GM23338 (cell line): ENCODE measurements around the gene MT4. TPM values are rescaled to one million over a fixed set of nuclear protein-coding genes. Genes with fewer than 3 reads are reported as not detected.

Source experiments
- ATAC-seq: fragments of 200-7000 bp; cut with Tn5 transposase; 3 replicates; pipeline ENCODE4 v1.9.1; 2020
- DNase-seq: peaks from one replicate; pipeline ENCODE4 v3.0.0-alpha.2; 2015; ENCODE audit warnings: low spot score
- H2AFZ ChIP-seq: fragments of 200-600 bp; sonication (generic); 2 replicates; pipeline ENCODE4 v1.8.0; 2016; ENCODE audit warnings: antibody characterized with exemption, mild to moderate bottlenecking, moderate library complexity
- H3F3A ChIP-seq: fragments of 200-600 bp; sonication (generic); replicated peaks from 2 replicates; pipeline ENCODE4 v1.8.0; 2017; ENCODE audit warnings: antibody characterized with exemption, mixed run types, low read depth
- H3K27ac ChIP-seq: fragments of 200-600 bp; sonication (generic); 2 replicates; pipeline ENCODE4 v1.6.1; 2016; ENCODE audit warnings: low read depth
- H3K27me3 ChIP-seq: fragments of 200-600 bp; sonication (generic); 2 replicates; pipeline ENCODE4 v1.8.0; 2016; ENCODE audit warnings: mild to moderate bottlenecking, mixed run types, moderate library complexity; ENCODE audit not compliant: insufficient read depth
- H3K36me3 ChIP-seq: fragments of 200-600 bp; sonication (generic); 2 replicates; pipeline ENCODE4 v1.8.0; 2016; ENCODE audit warnings: mild to moderate bottlenecking; ENCODE audit not compliant: insufficient read depth
- H3K4me1 ChIP-seq: fragments of 200-600 bp; sonication (generic); 2 replicates; pipeline ENCODE4 v1.8.0; 2016; ENCODE audit warnings: mild to moderate bottlenecking, moderate library complexity; ENCODE audit not compliant: insufficient read depth
- H3K4me2 ChIP-seq: fragments of 200-600 bp; sonication (generic); 2 replicates; pipeline ENCODE4 v1.7.1; 2017; ENCODE audit warnings: mixed run types
- H3K4me3 ChIP-seq: fragments of 200-600 bp; sonication (generic); 2 replicates; pipeline ENCODE4 v1.6.1; 2016; ENCODE audit warnings: mixed run types
- H3K79me2 ChIP-seq: fragments of 200-600 bp; sonication (generic); replicated peaks from 2 replicates; pipeline ENCODE4 v1.8.0; 2017; ENCODE audit warnings: mild to moderate bottlenecking; ENCODE audit not compliant: insufficient read depth
- H3K9me2 ChIP-seq: fragments of 200-600 bp; sonication (generic); 2 replicates; pipeline ENCODE4 v1.8.0; 2017; ENCODE audit not compliant: insufficient read depth
- H4K20me1 ChIP-seq: fragments of 200-600 bp; sonication (generic); replicated peaks from 2 replicates; pipeline ENCODE4 v1.8.0; 2017; ENCODE audit warnings: mild to moderate bottlenecking; ENCODE audit not compliant: insufficient read depth
- H3K27ac Mint-ChIP-seq: 2 replicates; pipeline ENCODE4 v1.8.0; 2020; ENCODE audit warnings: inconsistent platforms, mild to moderate bottlenecking, moderate library complexity, mixed read lengths
- H3K27me3 Mint-ChIP-seq: 3 replicates; pipeline ENCODE4 v1.8.0; 2022; ENCODE audit warnings: low read depth, mild to moderate bottlenecking, moderate library complexity, mixed read lengths, inconsistent platforms; ENCODE audit not compliant: insufficient read depth, poor library complexity
- H3K36me3 Mint-ChIP-seq: 3 replicates; pipeline ENCODE4 v1.8.0; 2021; ENCODE audit warnings: low read depth, mild to moderate bottlenecking, inconsistent platforms, moderate library complexity, mixed read lengths
- H3K4me1 Mint-ChIP-seq: 3 replicates; pipeline ENCODE4 v1.8.0; 2020; ENCODE audit warnings: mild to moderate bottlenecking, inconsistent platforms, mixed read lengths
- H3K4me3 Mint-ChIP-seq: 3 replicates; pipeline ENCODE4 v1.8.0; 2021; ENCODE audit warnings: moderate library complexity, mild to moderate bottlenecking, inconsistent platforms, mixed read lengths
- H3K9me3 Mint-ChIP-seq: 3 replicates; pipeline ENCODE4 v1.8.0; 2020; ENCODE audit warnings: moderate library complexity, mild to moderate bottlenecking, inconsistent platforms, mixed read lengths
- EZH2 ChIP-seq: fragments of 200-600 bp; sonication (generic); IDR thresholded peaks from one replicate; pipeline ENCODE4 v1.8.0; 2017; ENCODE audit warnings: antibody characterized with exemption, mild to moderate bottlenecking, low read depth; ENCODE audit not compliant: unreplicated experiment
- EZH2phosphoT487 ChIP-seq: fragments of 200-600 bp; sonication (generic); IDR thresholded peaks from one replicate; pipeline ENCODE4 v1.8.1; 2018; ENCODE audit warnings: antibody characterized with exemption; ENCODE audit not compliant: unreplicated experiment
- JUNB ChIP-seq: IDR thresholded peaks from one replicate; pipeline ENCODE4 v1.6.1; 2016; ENCODE audit warnings: antibody characterized with exemption; ENCODE audit not compliant: unreplicated experiment
- NANOG ChIP-seq: IDR thresholded peaks from 2 replicates; pipeline ENCODE4 v1.6.1; 2016; ENCODE audit warnings: antibody characterized with exemption, borderline replicate concordance
- POLR2AphosphoS5 ChIP-seq: IDR thresholded peaks from 2 replicates; pipeline ENCODE4 v1.6.1; 2016; ENCODE audit warnings: antibody characterized with exemption, low read depth
- STAT1 ChIP-seq: IDR thresholded peaks from one replicate; pipeline ENCODE4 v1.6.1; 2016; ENCODE audit warnings: antibody characterized with exemption; ENCODE audit not compliant: unreplicated experiment
- ZNF114 ChIP-seq: fragments of 250-450 bp; sonication (Bioruptor Pico); IDR thresholded peaks from 2 replicates; pipeline ENCODE4 v1.5.0; 2020; ENCODE audit warnings: mild to moderate bottlenecking, moderate library complexity
- ZNF331 ChIP-seq: fragments of 250-450 bp; sonication (Bioruptor Pico); IDR thresholded peaks from 2 replicates; pipeline ENCODE4 v1.5.0; 2020; ENCODE audit warnings: low read depth, mild to moderate bottlenecking, moderate library complexity
- polyA plus RNA-seq: library from polyadenylated mRNA; unstranded; fragments of >200 nt; fragmentation: Nextera tagmentation; extraction: Ambion mirVana; gene quantifications from 2 replicates; pipeline ENCODE4 v1.2.1, GENCODE V29; 2016
- total RNA-seq: library from RNA; depleted of rRNA; stranded (reverse); fragments of >200 nt; shearing (Covaris generic); gene quantifications from 2 replicates; pipeline ENCODE4 v1.2.3, GENCODE V29; 2014
- TF ChIP-seq, protein P1 (sequence below), 2 experiments: fragments of 200-600 bp in 1 of 2; sonication (generic) in 1 of 2; conservative IDR thresholded peaks; 2 replicates each; pipeline versions ENCODE4 v1.5.1 to v1.6.1; 2016 to 2017; ENCODE audit warnings: antibody characterized with exemption in 2 of 2, low read depth in 2 of 2, mild to moderate bottlenecking in 2 of 2, moderate library complexity in 1 of 2
- TF ChIP-seq, protein P2 (sequence below): IDR thresholded peaks from one replicate; pipeline ENCODE4 v1.6.1; 2018; ENCODE audit warnings: antibody characterized with exemption; ENCODE audit not compliant: unreplicated experiment
- TF ChIP-seq, protein P3 (sequence below): IDR thresholded peaks from 2 replicates; pipeline ENCODE4 v1.6.1; 2016; ENCODE audit warnings: antibody characterized with exemption
- TF ChIP-seq, protein P4 (sequence below): fragments of 250-450 bp; sonication (Bioruptor Pico); IDR thresholded peaks from 2 replicates; pipeline ENCODE4 v1.5.0; 2020; ENCODE audit warnings: mild to moderate bottlenecking, moderate library complexity

MT4 gene
- total and polyA plus RNA-seq, 2 experiments from 2014 or later = not detected

GRCh38 chr16:56569971-56570370, 5.1 kb downstream of the MT4 start:
- no peak for TF ChIP-seq EZH2phosphoT487
- TF ChIP-seq, protein P1, sequence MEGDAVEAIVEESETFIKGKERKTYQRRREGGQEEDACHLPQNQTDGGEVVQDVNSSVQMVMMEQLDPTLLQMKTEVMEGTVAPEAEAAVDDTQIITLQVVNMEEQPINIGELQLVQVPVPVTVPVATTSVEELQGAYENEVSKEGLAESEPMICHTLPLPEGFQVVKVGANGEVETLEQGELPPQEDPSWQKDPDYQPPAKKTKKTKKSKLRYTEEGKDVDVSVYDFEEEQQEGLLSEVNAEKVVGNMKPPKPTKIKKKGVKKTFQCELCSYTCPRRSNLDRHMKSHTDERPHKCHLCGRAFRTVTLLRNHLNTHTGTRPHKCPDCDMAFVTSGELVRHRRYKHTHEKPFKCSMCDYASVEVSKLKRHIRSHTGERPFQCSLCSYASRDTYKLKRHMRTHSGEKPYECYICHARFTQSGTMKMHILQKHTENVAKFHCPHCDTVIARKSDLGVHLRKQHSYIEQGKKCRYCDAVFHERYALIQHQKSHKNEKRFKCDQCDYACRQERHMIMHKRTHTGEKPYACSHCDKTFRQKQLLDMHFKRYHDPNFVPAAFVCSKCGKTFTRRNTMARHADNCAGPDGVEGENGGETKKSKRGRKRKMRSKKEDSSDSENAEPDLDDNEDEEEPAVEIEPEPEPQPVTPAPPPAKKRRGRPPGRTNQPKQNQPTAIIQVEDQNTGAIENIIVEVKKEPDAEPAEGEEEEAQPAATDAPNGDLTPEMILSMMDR (conservative IDR thresholded peaks at IDR 0.05; ENCODE audit: low read depth in 2 of 2) = no peak
- no peak for TF ChIP-seq STAT1
- TF ChIP-seq ZNF331 (CRISPR knock-in tag) = no peak
- TF ChIP-seq POLR2AphosphoS5 = no peak
- TF ChIP-seq, protein P2, sequence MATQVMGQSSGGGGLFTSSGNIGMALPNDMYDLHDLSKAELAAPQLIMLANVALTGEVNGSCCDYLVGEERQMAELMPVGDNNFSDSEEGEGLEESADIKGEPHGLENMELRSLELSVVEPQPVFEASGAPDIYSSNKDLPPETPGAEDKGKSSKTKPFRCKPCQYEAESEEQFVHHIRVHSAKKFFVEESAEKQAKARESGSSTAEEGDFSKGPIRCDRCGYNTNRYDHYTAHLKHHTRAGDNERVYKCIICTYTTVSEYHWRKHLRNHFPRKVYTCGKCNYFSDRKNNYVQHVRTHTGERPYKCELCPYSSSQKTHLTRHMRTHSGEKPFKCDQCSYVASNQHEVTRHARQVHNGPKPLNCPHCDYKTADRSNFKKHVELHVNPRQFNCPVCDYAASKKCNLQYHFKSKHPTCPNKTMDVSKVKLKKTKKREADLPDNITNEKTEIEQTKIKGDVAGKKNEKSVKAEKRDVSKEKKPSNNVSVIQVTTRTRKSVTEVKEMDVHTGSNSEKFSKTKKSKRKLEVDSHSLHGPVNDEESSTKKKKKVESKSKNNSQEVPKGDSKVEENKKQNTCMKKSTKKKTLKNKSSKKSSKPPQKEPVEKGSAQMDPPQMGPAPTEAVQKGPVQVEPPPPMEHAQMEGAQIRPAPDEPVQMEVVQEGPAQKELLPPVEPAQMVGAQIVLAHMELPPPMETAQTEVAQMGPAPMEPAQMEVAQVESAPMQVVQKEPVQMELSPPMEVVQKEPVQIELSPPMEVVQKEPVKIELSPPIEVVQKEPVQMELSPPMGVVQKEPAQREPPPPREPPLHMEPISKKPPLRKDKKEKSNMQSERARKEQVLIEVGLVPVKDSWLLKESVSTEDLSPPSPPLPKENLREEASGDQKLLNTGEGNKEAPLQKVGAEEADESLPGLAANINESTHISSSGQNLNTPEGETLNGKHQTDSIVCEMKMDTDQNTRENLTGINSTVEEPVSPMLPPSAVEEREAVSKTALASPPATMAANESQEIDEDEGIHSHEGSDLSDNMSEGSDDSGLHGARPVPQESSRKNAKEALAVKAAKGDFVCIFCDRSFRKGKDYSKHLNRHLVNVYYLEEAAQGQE = no peak
- TF ChIP-seq EZH2 = no peak
- TF ChIP-seq, protein P3, sequence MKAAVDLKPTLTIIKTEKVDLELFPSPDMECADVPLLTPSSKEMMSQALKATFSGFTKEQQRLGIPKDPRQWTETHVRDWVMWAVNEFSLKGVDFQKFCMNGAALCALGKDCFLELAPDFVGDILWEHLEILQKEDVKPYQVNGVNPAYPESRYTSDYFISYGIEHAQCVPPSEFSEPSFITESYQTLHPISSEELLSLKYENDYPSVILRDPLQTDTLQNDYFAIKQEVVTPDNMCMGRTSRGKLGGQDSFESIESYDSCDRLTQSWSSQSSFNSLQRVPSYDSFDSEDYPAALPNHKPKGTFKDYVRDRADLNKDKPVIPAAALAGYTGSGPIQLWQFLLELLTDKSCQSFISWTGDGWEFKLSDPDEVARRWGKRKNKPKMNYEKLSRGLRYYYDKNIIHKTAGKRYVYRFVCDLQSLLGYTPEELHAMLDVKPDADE = no peak
- TF ChIP-seq ZNF114 (CRISPR knock-in tag) = no peak
- TF ChIP-seq, protein P4, sequence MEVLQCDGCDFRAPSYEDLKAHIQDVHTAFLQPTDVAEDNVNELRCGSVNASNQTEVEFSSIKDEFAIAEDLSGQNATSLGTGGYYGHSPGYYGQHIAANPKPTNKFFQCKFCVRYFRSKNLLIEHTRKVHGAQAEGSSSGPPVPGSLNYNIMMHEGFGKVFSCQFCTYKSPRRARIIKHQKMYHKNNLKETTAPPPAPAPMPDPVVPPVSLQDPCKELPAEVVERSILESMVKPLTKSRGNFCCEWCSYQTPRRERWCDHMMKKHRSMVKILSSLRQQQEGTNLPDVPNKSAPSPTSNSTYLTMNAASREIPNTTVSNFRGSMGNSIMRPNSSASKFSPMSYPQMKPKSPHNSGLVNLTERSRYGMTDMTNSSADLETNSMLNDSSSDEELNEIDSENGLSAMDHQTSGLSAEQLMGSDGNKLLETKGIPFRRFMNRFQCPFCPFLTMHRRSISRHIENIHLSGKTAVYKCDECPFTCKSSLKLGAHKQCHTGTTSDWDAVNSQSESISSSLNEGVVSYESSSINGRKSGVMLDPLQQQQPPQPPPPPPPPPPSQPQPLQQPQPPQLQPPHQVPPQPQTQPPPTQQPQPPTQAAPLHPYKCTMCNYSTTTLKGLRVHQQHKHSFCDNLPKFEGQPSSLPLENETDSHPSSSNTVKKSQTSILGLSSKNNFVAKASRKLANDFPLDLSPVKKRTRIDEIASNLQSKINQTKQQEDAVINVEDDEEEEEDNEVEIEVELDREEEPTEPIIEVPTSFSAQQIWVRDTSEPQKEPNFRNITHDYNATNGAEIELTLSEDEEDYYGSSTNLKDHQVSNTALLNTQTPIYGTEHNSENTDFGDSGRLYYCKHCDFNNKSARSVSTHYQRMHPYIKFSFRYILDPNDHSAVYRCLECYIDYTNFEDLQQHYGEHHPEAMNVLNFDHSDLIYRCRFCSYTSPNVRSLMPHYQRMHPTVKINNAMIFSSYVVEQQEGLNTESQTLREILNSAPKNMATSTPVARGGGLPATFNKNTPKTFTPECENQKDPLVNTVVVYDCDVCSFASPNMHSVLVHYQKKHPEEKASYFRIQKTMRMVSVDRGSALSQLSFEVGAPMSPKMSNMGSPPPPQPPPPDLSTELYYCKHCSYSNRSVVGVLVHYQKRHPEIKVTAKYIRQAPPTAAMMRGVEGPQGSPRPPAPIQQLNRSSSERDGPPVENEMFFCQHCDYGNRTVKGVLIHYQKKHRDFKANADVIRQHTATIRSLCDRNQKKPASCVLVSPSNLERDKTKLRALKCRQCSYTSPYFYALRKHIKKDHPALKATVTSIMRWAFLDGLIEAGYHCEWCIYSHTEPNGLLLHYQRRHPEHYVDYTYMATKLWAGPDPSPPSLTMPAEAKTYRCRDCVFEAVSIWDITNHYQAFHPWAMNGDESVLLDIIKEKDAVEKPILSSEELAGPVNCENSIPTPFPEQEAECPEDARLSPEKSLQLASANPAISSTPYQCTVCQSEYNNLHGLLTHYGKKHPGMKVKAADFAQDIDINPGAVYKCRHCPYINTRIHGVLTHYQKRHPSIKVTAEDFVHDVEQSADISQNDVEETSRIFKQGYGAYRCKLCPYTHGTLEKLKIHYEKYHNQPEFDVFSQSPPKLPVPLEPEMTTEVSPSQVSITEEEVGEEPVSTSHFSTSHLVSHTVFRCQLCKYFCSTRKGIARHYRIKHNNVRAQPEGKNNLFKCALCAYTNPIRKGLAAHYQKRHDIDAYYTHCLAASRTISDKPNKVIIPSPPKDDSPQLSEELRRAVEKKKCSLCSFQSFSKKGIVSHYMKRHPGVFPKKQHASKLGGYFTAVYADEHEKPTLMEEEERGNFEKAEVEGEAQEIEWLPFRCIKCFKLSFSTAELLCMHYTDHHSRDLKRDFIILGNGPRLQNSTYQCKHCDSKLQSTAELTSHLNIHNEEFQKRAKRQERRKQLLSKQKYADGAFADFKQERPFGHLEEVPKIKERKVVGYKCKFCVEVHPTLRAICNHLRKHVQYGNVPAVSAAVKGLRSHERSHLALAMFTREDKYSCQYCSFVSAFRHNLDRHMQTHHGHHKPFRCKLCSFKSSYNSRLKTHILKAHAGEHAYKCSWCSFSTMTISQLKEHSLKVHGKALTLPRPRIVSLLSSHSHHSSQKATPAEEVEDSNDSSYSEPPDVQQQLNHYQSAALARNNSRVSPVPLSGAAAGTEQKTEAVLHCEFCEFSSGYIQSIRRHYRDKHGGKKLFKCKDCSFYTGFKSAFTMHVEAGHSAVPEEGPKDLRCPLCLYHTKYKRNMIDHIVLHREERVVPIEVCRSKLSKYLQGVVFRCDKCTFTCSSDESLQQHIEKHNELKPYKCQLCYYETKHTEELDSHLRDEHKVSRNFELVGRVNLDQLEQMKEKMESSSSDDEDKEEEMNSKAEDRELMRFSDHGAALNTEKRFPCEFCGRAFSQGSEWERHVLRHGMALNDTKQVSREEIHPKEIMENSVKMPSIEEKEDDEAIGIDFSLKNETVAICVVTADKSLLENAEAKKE (CRISPR knock-in tag) = no peak
- no peak for TF ChIP-seq JUNB
- no peak for TF ChIP-seq NANOG
- DNase-seq (no peak), ATAC-seq (no peak)
- no peak overlapping the region for H3K4me3 Mint-ChIP-seq
- Histone ChIP-seq H3K4me3 (no peak overlapping the region), H3K79me2 (no peaks in the 10 kb centered on the region), H4K20me1 (no peaks in the 10 kb centered on the region), H3K36me3 (no peaks in the 10 kb centered on the region), H3K27ac (no peak overlapping the region), H3K4me2 (no peak overlapping the region), H3K9me2 (no peaks in the 10 kb centered on the region), H3K4me1 (no peaks in the 10 kb centered on the region), H3K27me3 (no peaks in the 10 kb centered on the region), H2AFZ (no peak overlapping the region), H3F3A (no peaks in the 10 kb centered on the region)
- H3K4me1 Mint-ChIP-seq = no peaks in the 10 kb centered on the region
- peaks cover 7% of the 10 kb centered on the region for H3K27me3 Mint-ChIP-seq
- no peak overlapping the region for H3K27ac Mint-ChIP-seq
- H3K9me3 Mint-ChIP-seq = no peaks in the 10 kb centered on the region; the same call in 1 of the 3 replicates
- H3K36me3 Mint-ChIP-seq = no peaks in the 10 kb centered on the region
